Measurements from ENCODE around the gene SLC39A10. TPM values are rescaled to one million over a fixed set of nuclear protein-coding genes. Genes with fewer than 3 reads are reported as not detected.

Gene SLC39A10
- total RNA-seq, 2 donors from 2014 or later, result 26.3 to 27.6 TPM

DNA sequence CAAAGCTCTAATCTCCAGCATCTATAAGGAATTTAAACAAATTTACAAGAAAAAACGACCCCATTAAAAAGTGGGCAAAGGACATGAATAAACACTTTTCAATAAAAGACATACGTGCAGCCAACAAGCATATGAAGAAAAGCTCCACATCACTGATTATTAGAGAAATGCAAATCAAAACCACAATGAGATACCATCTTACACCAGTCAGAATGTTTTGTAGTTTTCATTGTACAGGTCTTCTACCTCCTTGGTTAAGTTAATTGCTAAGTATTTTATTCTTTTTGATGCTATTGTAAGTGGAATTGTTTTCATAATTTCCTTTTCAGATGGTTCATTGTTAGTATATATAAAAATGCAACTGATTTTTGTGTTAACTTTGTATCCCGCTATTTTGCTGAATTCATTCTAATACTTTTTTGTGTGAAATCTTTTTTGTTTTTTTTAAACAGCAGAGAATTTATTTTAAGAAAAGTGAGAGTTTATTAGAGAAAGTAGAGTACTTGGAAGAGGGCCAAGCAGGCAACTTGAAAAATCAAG lies 40.7 kb downstream of the SLC39A10 start:
- Histone ChIP-seq H3K27ac (no peak overlapping the region), H3K27me3 (replicated peaks; ENCODE audit: insufficient read depth) (no peaks in the 10 kb centered on the region), H3K36me3 (no peaks in the 10 kb centered on the region), H3K4me3 (no peak overlapping the region), H3K4me1 (replicated peaks) (no peaks in the 10 kb centered on the region), H3K9me3 (no peaks in the 10 kb centered on the region)
- no peak for DNase-seq (ENCODE audit: low spot score)
- TF ChIP-seq, protein P1, sequence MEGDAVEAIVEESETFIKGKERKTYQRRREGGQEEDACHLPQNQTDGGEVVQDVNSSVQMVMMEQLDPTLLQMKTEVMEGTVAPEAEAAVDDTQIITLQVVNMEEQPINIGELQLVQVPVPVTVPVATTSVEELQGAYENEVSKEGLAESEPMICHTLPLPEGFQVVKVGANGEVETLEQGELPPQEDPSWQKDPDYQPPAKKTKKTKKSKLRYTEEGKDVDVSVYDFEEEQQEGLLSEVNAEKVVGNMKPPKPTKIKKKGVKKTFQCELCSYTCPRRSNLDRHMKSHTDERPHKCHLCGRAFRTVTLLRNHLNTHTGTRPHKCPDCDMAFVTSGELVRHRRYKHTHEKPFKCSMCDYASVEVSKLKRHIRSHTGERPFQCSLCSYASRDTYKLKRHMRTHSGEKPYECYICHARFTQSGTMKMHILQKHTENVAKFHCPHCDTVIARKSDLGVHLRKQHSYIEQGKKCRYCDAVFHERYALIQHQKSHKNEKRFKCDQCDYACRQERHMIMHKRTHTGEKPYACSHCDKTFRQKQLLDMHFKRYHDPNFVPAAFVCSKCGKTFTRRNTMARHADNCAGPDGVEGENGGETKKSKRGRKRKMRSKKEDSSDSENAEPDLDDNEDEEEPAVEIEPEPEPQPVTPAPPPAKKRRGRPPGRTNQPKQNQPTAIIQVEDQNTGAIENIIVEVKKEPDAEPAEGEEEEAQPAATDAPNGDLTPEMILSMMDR (IDR thresholded peaks at IDR 0.05), result no peak
- TF ChIP-seq POLR2A (IDR thresholded peaks at IDR 0.05), result no peak
- TF ChIP-seq POLR2AphosphoS5 (IDR thresholded peaks at IDR 0.05), result no peak
- 67% methylated on average over 3 of the region's 3 CpGs for WGBS
- intact Hi-C loops (cut with DNase I), result no loop called here

DNA sequence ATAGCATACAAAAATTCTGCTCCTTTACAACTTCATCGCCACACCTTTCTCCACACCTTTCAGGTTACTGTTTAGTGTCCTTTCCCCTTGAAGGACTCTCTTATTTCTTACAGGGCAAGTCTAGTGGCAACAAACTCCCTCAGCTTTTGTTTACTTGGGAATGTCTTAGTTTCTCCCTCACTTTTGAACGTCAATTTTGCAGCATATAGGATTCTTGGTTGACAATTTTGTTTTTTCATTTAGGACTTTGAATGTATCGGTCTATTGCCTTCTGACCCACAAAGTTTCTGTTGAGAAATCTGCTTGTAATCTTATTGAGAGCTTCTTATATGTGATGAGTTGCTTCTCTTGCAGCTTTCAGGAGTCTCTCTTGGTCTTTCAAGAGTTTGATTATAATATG lies 43.5 kb downstream of the SLC39A10 start:
- TF ChIP-seq POLR2AphosphoS5 (IDR thresholded peaks at IDR 0.05) (no peak), POLR2A (IDR thresholded peaks at IDR 0.05) (no peak)
- TF ChIP-seq, protein P1 (IDR thresholded peaks at IDR 0.05), result no peak
- Histone ChIP-seq H3K27ac (no peak overlapping the region), H3K4me3 (no peak overlapping the region), H3K27me3 (replicated peaks; ENCODE audit: insufficient read depth) (no peaks in the 10 kb centered on the region), H3K36me3 (no peaks in the 10 kb centered on the region), H3K9me3 (no peaks in the 10 kb centered on the region), H3K4me1 (replicated peaks) (no peaks in the 10 kb centered on the region)
- no peak for DNase-seq (ENCODE audit: low spot score)
- 88% methylated on average over 3 of the region's 3 CpGs for whole genome bisulfite sequencing
- intact Hi-C loops (cut with DNase I), result no loop called here

DNA sequence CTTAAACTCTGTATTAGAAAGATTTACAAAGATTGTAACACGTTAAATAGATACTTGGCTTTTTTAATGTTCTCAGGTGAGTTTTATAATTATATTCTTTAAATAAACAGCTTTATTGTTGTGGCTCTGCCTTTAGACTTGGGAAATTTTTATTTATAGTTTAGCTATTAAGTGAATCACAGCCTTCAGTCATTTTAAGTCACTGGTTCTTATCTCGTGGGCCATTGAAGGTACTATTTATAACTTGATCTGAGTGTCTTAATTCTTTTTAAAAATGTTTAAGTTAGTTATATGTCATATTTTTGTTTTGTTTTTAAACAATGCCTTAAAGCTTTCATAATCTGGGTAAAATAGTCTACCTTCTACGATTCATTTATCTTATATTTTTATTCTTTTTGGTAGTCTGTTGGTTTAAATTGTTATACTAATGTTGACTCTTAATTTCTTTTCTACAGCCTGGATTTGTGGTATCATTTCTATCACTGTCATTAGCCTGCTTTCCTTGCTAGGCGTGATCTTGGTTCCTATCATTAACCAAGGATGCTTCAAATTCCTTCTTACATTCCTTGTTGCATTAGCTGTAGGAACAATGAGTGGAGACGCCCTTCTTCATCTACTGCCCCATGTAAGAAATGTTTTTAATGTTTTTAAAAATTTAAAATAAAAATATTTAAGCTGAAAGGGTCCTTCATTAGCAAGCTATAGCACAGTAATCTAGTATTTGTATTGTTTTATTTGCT lies 49.3 kb downstream of the SLC39A10 start:
- DNase-seq (ENCODE audit: low spot score), result no peak
- intact Hi-C loops (cut with DNase I), result no loop called here
- 88% methylated on average over 5 of the region's 5 CpGs for WGBS
- Histone ChIP-seq H3K9me3 (no peaks in the 10 kb centered on the region), H3K4me1 (replicated peaks) (no peaks in the 10 kb centered on the region), H3K27ac (no peak overlapping the region), H3K27me3 (replicated peaks; ENCODE audit: insufficient read depth) (no peaks in the 10 kb centered on the region), H3K36me3 (no peaks in the 10 kb centered on the region), H3K4me3 (no peak overlapping the region)
- TF ChIP-seq POLR2A (IDR thresholded peaks at IDR 0.05) (no peak), POLR2AphosphoS5 (IDR thresholded peaks at IDR 0.05) (no peak)
- TF ChIP-seq, protein P1 (IDR thresholded peaks at IDR 0.05), result no peak

DNA sequence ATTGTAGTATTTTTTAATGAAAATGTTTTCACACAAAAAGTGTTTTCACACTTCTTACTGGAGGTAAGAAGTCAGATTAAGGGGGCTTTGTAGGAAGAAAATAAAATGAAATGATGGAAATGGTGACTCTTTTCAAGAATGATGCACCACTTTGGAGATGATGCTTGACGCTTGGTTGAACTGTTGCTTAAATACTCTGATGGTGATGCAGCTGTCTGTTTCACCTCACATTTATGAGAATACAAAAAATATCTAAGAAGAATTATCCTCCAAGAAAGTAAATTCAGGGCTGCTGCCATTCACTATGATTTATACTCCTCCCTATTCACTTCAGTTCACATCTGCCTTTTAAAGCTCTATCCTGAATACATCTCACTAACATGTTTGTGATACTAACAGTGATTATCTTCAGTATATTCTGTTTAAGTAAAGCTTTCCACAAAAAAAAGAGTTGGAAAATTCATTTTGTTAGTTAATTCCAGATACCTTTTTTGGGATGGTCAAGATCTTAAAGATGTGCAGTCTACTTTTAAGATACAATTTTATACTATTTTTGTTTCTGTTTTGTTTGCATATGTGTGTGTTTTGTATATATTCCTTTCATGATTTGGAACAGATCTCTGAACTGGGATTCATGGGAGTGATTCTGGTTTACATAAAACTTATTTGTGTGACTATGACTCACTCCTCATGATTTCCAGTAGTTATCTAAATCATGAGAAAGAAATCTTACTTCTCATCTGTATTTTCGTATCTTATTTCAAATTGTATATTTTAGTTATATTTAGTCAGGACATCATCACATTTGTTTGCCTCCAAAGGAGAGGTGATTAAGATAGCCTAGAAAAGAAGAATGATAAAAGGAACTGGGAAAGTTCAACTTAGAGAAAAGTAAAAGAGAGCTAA lies 53.1 kb downstream of the SLC39A10 start:
- Histone ChIP-seq H3K27me3 (replicated peaks; ENCODE audit: insufficient read depth) (no peaks in the 10 kb centered on the region), H3K9me3 (no peaks in the 10 kb centered on the region), H3K36me3 (no peaks in the 10 kb centered on the region), H3K4me3 (no peak overlapping the region), H3K4me1 (replicated peaks) (no peaks in the 10 kb centered on the region), H3K27ac (no peak overlapping the region)
- intact Hi-C loops (cut with DNase I), result no loop called here
- TF ChIP-seq, protein P1 (IDR thresholded peaks at IDR 0.05), result no peak
- TF ChIP-seq POLR2AphosphoS5 (IDR thresholded peaks at IDR 0.05) (no peak), POLR2A (IDR thresholded peaks at IDR 0.05) (no peak)
- WGBS, result 78% methylated on average over 2 of the region's 2 CpGs
- no peak for DNase-seq (ENCODE audit: low spot score)
